C4-2B (cell line): Measurements from ENCODE around the gene TMEM42.

Source experiments
- CTCF ChIP-seq: fragments of 450-650 bp; conservative IDR thresholded peaks from 2 replicates; pipeline ENCODE4 v1.5.1; 2017; ENCODE audit warnings: mild to moderate bottlenecking
- ZFX ChIP-seq: fragments of 450-650 bp; IDR thresholded peaks from 2 replicates; pipeline ENCODE4 v1.6.1; 2017

DNA sequence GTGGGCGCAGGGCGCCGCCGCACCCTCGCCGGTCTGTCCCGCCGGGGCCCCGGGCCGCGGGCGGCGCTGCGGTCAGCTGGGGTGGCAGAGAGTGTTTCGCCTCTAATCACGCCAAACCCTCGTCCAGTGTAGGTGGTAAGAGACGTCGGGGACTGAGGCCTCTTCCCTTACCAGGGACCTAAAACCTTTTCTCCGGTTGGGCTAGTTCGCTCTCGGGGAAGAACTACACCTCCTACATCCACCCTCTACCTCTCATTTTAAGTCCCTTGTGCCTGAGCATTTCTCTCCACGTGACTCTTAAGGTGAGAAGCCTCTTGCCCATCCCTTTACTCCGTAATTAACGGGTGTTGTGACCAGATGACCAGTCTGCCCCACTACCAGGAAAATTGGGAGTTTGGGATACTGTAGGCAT, 520 bp downstream of the TMEM42 start:
- TF ChIP-seq CTCF = no peak
- TF ChIP-seq ZFX = peak; percentile 28; the same call in 1 of the 2 replicates
